Measurements from ENCODE around the gene TNFAIP1.

- TF ChIP-seq POLR2AphosphoS5 (IDR thresholded peaks at IDR 0.05; ENCODE audit: low read depth, low read length) (no peak), CTCF (IDR thresholded peaks at IDR 0.05 in 2 of 3, conservative IDR thresholded peaks at IDR 0.05 in 1 of 3; ENCODE audit: borderline replicate concordance in 1 of 3, insufficient read depth in 1 of 3, low read depth in 2 of 3, low read length in 2 of 3) (no peak), RAD21 (IDR thresholded peaks at IDR 0.05; ENCODE audit: low read depth) (no peak), POLR2A (IDR thresholded peaks at IDR 0.05; ENCODE audit: borderline replicate concordance, extremely low read depth, insufficient read depth, insufficient read length) (no peak)
Observed at GRCh38 chr17:28330671-28331070, 4.9 kb upstream of the TNFAIP1 start.

All from HCT116 (cell line).